Fibroblast of upper back skin (primary cell): ENCODE data around the gene MYH4.

Experiments
- DNase-seq: peaks from one replicate; pipeline ENCODE4 v3.0.0-alpha.2; 2013

MYH4 gene

GRCh38 chr17:10469459-10469858 is at the start of gene MYH4:
TSS of gene MYH4 (minus strand) at chr17:10469559. CDS start at chr17:10466745, 2,814 bp downstream.
- DNase-seq, result no peak

GRCh38 chr17:10518271-10519037 is 49.1 kb upstream of the MYH4 start, which contains the start of gene MYH1:
TSS of gene MYH1 (minus strand) at chr17:10518542. CDS start at chr17:10516642, 1,900 bp downstream.
- DNase-seq, result no peak

- peak; percentile 22 for DNase-seq
Observed at GRCh38 chr17:10516638-10517037, 47.3 kb upstream of the MYH4 start.

GRCh38 chr17:10516065-10516464 is 46.7 kb upstream of the MYH4 start:
- peak; percentile 1 for DNase-seq

- peak; percentile 55 for DNase-seq
Observed at GRCh38 chr17:10513299-10514067, 44.1 kb upstream of the MYH4 start.

GRCh38 chr17:10512856-10513255 is 43.5 kb upstream of the MYH4 start:
- no peak for DNase-seq

- peak; percentile 4 for DNase-seq
Observed at GRCh38 chr17:10499950-10500349, 30.6 kb upstream of the MYH4 start.

- DNase-seq, result no peak
Observed at GRCh38 chr17:10492004-10492403, 22.6 kb upstream of the MYH4 start.

GRCh38 chr17:10482252-10482651 is 12.9 kb upstream of the MYH4 start:
- no peak for DNase-seq

- DNase-seq, result no peak
Observed at GRCh38 chr17:10477701-10478100, 8.3 kb upstream of the MYH4 start.

GRCh38 chr17:10474536-10474935 is 5.2 kb upstream of the MYH4 start:
- peak; percentile 52 for DNase-seq

- DNase-seq, result peak; percentile 47
Observed at GRCh38 chr17:10471858-10472257, 2.5 kb upstream of the MYH4 start.

- no peak for DNase-seq
Observed at GRCh38 chr17:10463402-10463801, 6.0 kb downstream of the MYH4 start.

- DNase-seq, result no peak
Observed at GRCh38 chr17:10460062-10460461, 9.3 kb downstream of the MYH4 start.

GRCh38 chr17:10458701-10459100 is 10.7 kb downstream of the MYH4 start:
- DNase-seq, result peak; percentile 5

- DNase-seq, result no peak
Observed at GRCh38 chr17:10457952-10458351, 11.4 kb downstream of the MYH4 start.

- DNase-seq, result no peak
Observed at GRCh38 chr17:10447026-10447931, 22.1 kb downstream of the MYH4 start.

GRCh38 chr17:10439816-10440215 is 29.5 kb downstream of the MYH4 start:
- peak; percentile 75 for DNase-seq

GRCh38 chr17:10435096-10435495 is 34.3 kb downstream of the MYH4 start:
- DNase-seq, result peak; percentile 4

- DNase-seq, result peak; percentile 83
Observed at GRCh38 chr17:10429421-10430045, 39.8 kb downstream of the MYH4 start.

- DNase-seq, result no peak
Observed at GRCh38 chr17:10428781-10429180, 40.6 kb downstream of the MYH4 start.

- DNase-seq, result no peak
Observed at GRCh38 chr17:10421900-10422542, 47.3 kb downstream of the MYH4 start, which contains the start of gene MYH8. TSS of gene MYH8 (minus strand) at chr17:10421950. CDS start at chr17:10420227, 1,723 bp downstream.
